22Rv1 (cell line): ENCODE measurements around the gene ADAMTS20.
"Not testable (repeated sequence)": the region's sequence is repeated elsewhere in the genome, so short reads cannot be mapped to it uniquely, and the experiment has no call there.

Experiments used
- H3K27ac ChIP-seq: fragments of 450-650 bp; 2 replicates; pipeline ENCODE4 v1.5.1; 2017
- CTCF ChIP-seq: fragments of 450-650 bp; IDR thresholded peaks from 2 replicates; pipeline ENCODE4 v1.5.1; 2017; ENCODE audit warnings: mild to moderate bottlenecking
- ZFX ChIP-seq: fragments of 450-650 bp; IDR thresholded peaks from 2 replicates; pipeline ENCODE4 v1.6.1; 2017; ENCODE audit warnings: antibody characterized with exemption, borderline replicate concordance

Gene ADAMTS20

GRCh38 chr12:43396671-43397070 lies 155.3 kb downstream of the ADAMTS20 start:
- TF ChIP-seq ZFX (no peak), CTCF (no peak)

GRCh38 chr12:43392116-43392515 lies 159.9 kb downstream of the ADAMTS20 start:
- TF ChIP-seq CTCF (no peak), ZFX (no peak)
- H3K27ac ChIP-seq, result no peak overlapping the region

More at GRCh38 chr12:43396671-43397070, 155.3 kb downstream of the ADAMTS20 start:
- no peak overlapping the region for H3K27ac ChIP-seq

GRCh38 chr12:43381879-43382278 lies 170.1 kb downstream of the ADAMTS20 start:
- TF ChIP-seq ZFX (no peak), CTCF (no peak)
- no peak overlapping the region for H3K27ac ChIP-seq

- H3K27ac ChIP-seq, result no peak overlapping the region
- TF ChIP-seq ZFX (no peak), CTCF (no peak)
Measured at GRCh38 chr12:43378448-43378847, 173.6 kb downstream of the ADAMTS20 start.

GRCh38 chr12:43370263-43370662 lies 181.7 kb downstream of the ADAMTS20 start:
- no peak for TF ChIP-seq CTCF
- no peak for TF ChIP-seq ZFX

GRCh38 chr12:43362910-43363694 lies 188.9 kb downstream of the ADAMTS20 start:
- no peak for TF ChIP-seq CTCF
- no peak for TF ChIP-seq ZFX
- no peak overlapping the region for H3K27ac ChIP-seq

More at GRCh38 chr12:43370263-43370662, 181.7 kb downstream of the ADAMTS20 start:
- no peak overlapping the region for H3K27ac ChIP-seq

GRCh38 chr12:43361031-43361710 lies 190.8 kb downstream of the ADAMTS20 start:
- H3K27ac ChIP-seq, result no peak overlapping the region

GRCh38 chr12:43360001-43360400 lies 192.0 kb downstream of the ADAMTS20 start:
- H3K27ac ChIP-seq, result not testable (repeated sequence)

More at GRCh38 chr12:43361031-43361710, 190.8 kb downstream of the ADAMTS20 start:
- TF ChIP-seq CTCF (no peak), ZFX (no peak)
